ENCODE data around the gene MEGF11.
"Not testable (repeated sequence)": the region's sequence is repeated elsewhere in the genome, so short reads cannot be mapped to it uniquely, and the experiment has no call there.

Gene MEGF11

GRCh38 chr15:66287461-66288057 lies 34.0 kb upstream of the MEGF11 start:
- Mint-ChIP-seq H3K4me1 (peaks cover 22% of the 10 kb centered on the region), H3K4me3 (no peak overlapping the region), H3K9me3 (no peaks in the 10 kb centered on the region), H3K36me3 (no peaks in the 10 kb centered on the region), H3K27me3 (no peaks in the 10 kb centered on the region), H3K27ac (no peak overlapping the region)
- ATAC-seq = no peak

GRCh38 chr15:66285533-66286280 lies 32.2 kb upstream of the MEGF11 start:
- H3K36me3 Mint-ChIP-seq = no peaks in the 10 kb centered on the region
- no peak overlapping the region for H3K27ac Mint-ChIP-seq
- peaks cover 8% of the 10 kb centered on the region for H3K4me1 Mint-ChIP-seq
- no peaks in the 10 kb centered on the region for H3K9me3 Mint-ChIP-seq
- no peak overlapping the region for H3K4me3 Mint-ChIP-seq
- no peaks in the 10 kb centered on the region for H3K27me3 Mint-ChIP-seq
- no peak for ATAC-seq

GRCh38 chr15:66284271-66284670 lies 30.7 kb upstream of the MEGF11 start:
- Mint-ChIP-seq H3K27me3 (peaks cover 12% of the 10 kb centered on the region), H3K4me1 (no peaks in the 10 kb centered on the region), H3K4me3 (no peak overlapping the region), H3K27ac (no peak overlapping the region), H3K36me3 (no peaks in the 10 kb centered on the region), H3K9me3 (no peaks in the 10 kb centered on the region)
- no peak for ATAC-seq

- no peaks in the 10 kb centered on the region for H3K9me3 Mint-ChIP-seq
- H3K27ac Mint-ChIP-seq = no peak overlapping the region
- H3K4me1 Mint-ChIP-seq = no peaks in the 10 kb centered on the region
- no peak for ATAC-seq
- H3K27me3 Mint-ChIP-seq = peaks cover 14% of the 10 kb centered on the region
- no peak overlapping the region for H3K4me3 Mint-ChIP-seq
- H3K36me3 Mint-ChIP-seq = no peaks in the 10 kb centered on the region
Measured at GRCh38 chr15:66278671-66279070, 25.1 kb upstream of the MEGF11 start.

GRCh38 chr15:66278056-66278455 lies 24.5 kb upstream of the MEGF11 start:
- H3K27ac Mint-ChIP-seq = no peak overlapping the region
- no peak overlapping the region for H3K4me3 Mint-ChIP-seq

GRCh38 chr15:66276546-66276945 lies 23.0 kb upstream of the MEGF11 start:
- peaks cover 14% of the 10 kb centered on the region for H3K27me3 Mint-ChIP-seq
- no peak overlapping the region for H3K27ac Mint-ChIP-seq
- H3K9me3 Mint-ChIP-seq = no peaks in the 10 kb centered on the region
- no peak overlapping the region for H3K4me3 Mint-ChIP-seq
- ATAC-seq = no peak
- no peaks in the 10 kb centered on the region for H3K4me1 Mint-ChIP-seq
- H3K36me3 Mint-ChIP-seq = no peaks in the 10 kb centered on the region

More at GRCh38 chr15:66278056-66278455, 24.5 kb upstream of the MEGF11 start:
- ATAC-seq = no peak
- no peaks in the 10 kb centered on the region for H3K4me1 Mint-ChIP-seq
- H3K9me3 Mint-ChIP-seq = no peaks in the 10 kb centered on the region
- H3K27me3 Mint-ChIP-seq = peaks cover 14% of the 10 kb centered on the region
- H3K36me3 Mint-ChIP-seq = no peaks in the 10 kb centered on the region

- Mint-ChIP-seq H3K36me3 (no peaks in the 10 kb centered on the region), H3K27ac (no peak overlapping the region), H3K4me3 (no peak overlapping the region), H3K27me3 (peaks cover 22% of the 10 kb centered on the region), H3K4me1 (peaks cover 4% of the 10 kb centered on the region), H3K9me3 (no peaks in the 10 kb centered on the region)
- ATAC-seq = no peak
Measured at GRCh38 chr15:66275352-66275751, 21.8 kb upstream of the MEGF11 start.

- Mint-ChIP-seq H3K27me3 (peaks cover 25% of the 10 kb centered on the region), H3K36me3 (no peaks in the 10 kb centered on the region), H3K4me3 (no peak overlapping the region), H3K27ac (no peak overlapping the region), H3K9me3 (no peaks in the 10 kb centered on the region), H3K4me1 (peaks cover 4% of the 10 kb centered on the region)
- ATAC-seq = no peak
Measured at GRCh38 chr15:66270932-66271331, 17.4 kb upstream of the MEGF11 start.

GRCh38 chr15:66269326-66270090 lies 16.0 kb upstream of the MEGF11 start:
- Mint-ChIP-seq H3K27ac (no peak overlapping the region), H3K36me3 (no peaks in the 10 kb centered on the region), H3K27me3 (peaks cover 25% of the 10 kb centered on the region), H3K4me1 (peaks cover 4% of the 10 kb centered on the region), H3K9me3 (no peaks in the 10 kb centered on the region), H3K4me3 (no peak overlapping the region)
- no peak for ATAC-seq

GRCh38 chr15:66264859-66265513 lies 11.4 kb upstream of the MEGF11 start:
- H3K27me3 Mint-ChIP-seq = peaks cover 25% of the 10 kb centered on the region
- H3K4me1 Mint-ChIP-seq = no peaks in the 10 kb centered on the region

GRCh38 chr15:66262837-66263236 lies 9.3 kb upstream of the MEGF11 start:
- H3K27me3 Mint-ChIP-seq = peaks cover 19% of the 10 kb centered on the region
- H3K36me3 Mint-ChIP-seq, ATAC-seq, H3K4me3 Mint-ChIP-seq, H3K4me1 Mint-ChIP-seq, H3K27ac Mint-ChIP-seq, H3K9me3 Mint-ChIP-seq: not testable (repeated sequence)

More at GRCh38 chr15:66264859-66265513, 11.4 kb upstream of the MEGF11 start:
- no peak for ATAC-seq
- Mint-ChIP-seq H3K27ac (no peak overlapping the region), H3K4me3 (no peak overlapping the region), H3K9me3 (peaks cover 10% of the 10 kb centered on the region), H3K36me3 (peaks cover 5% of the 10 kb centered on the region)

- no peaks in the 10 kb centered on the region for H3K4me1 Mint-ChIP-seq
- peaks cover 10% of the 10 kb centered on the region for H3K9me3 Mint-ChIP-seq
- no peak overlapping the region for H3K4me3 Mint-ChIP-seq
- H3K27ac Mint-ChIP-seq = no peak overlapping the region
- no peak for ATAC-seq
- peaks cover 24% of the 10 kb centered on the region for H3K27me3 Mint-ChIP-seq
- H3K36me3 Mint-ChIP-seq = peaks cover 5% of the 10 kb centered on the region
Measured at GRCh38 chr15:66261056-66261455, 7.5 kb upstream of the MEGF11 start.

GRCh38 chr15:66256692-66257091 lies 3.1 kb upstream of the MEGF11 start:
- H3K36me3 Mint-ChIP-seq = no peaks in the 10 kb centered on the region
- H3K27me3 Mint-ChIP-seq = peaks cover 56% of the 10 kb centered on the region
- H3K27ac Mint-ChIP-seq = no peak overlapping the region
- H3K4me3 Mint-ChIP-seq = no peak overlapping the region
- no peak for ATAC-seq
- no peaks in the 10 kb centered on the region for H3K9me3 Mint-ChIP-seq
- H3K4me1 Mint-ChIP-seq = peaks cover 20% of the 10 kb centered on the region

GRCh38 chr15:66254951-66255676 lies 1.6 kb upstream of the MEGF11 start:
- no peaks in the 10 kb centered on the region for H3K9me3 Mint-ChIP-seq
- peaks cover 71% of the 10 kb centered on the region for H3K27me3 Mint-ChIP-seq
- no peak for ATAC-seq
- peaks cover 20% of the 10 kb centered on the region for H3K4me1 Mint-ChIP-seq
- no peak overlapping the region for H3K27ac Mint-ChIP-seq
- no peak overlapping the region for H3K4me3 Mint-ChIP-seq
- H3K36me3 Mint-ChIP-seq = no peaks in the 10 kb centered on the region
